Heart left ventricle (tissue), 16 donors: Measurements from ENCODE around the gene UST. TPM values are rescaled to one million over a fixed set of nuclear protein-coding genes. Genes with fewer than 3 reads are reported as not detected.

ENCODE experiments used
- ATAC-seq, 4 donors: fragments of 200-7000 bp; cut with Tn5 transposase; one replicate each; pipeline ENCODE4 v1.9.1; 2020 to 2022; ENCODE audit warnings: moderate library complexity in 4 of 4, mild to moderate bottlenecking in 3 of 4, moderate number of reproducible peaks in 1 of 4
- DNase-seq, 5 donors: peaks; one replicate each; pipeline ENCODE4 v3.0.0-alpha.2; 2020
- H3K27ac ChIP-seq, 12 donors: fragments of 200-600 bp; sonication (generic) in 4 of 12; one replicate each; pipeline versions ENCODE4 v1.5.0 to v1.8.0; 2016 to 2022; ENCODE audit warnings: mild to moderate bottlenecking in 2 of 12
- H3K27me3 ChIP-seq, 9 donors: fragments of 200-600 bp; sonication (generic) in 2 of 9; one replicate each; pipeline versions ENCODE4 v1.5.1 to v1.8.0; 2016 to 2022; ENCODE audit warnings: mild to moderate bottlenecking in 3 of 9
- H3K36me3 ChIP-seq, 9 donors: fragments of 200-600 bp; sonication (generic) in 2 of 9; one replicate each; pipeline versions ENCODE4 v1.5.0 to v1.8.0; 2018 to 2022; ENCODE audit warnings: mild to moderate bottlenecking in 2 of 9
- H3K4me1 ChIP-seq, 12 donors: fragments of 200-600 bp; sonication (generic) in 4 of 12; one replicate each; pipeline versions ENCODE4 v1.5.0 to v1.8.0; 2016 to 2022; ENCODE audit warnings: mild to moderate bottlenecking in 3 of 12
- H3K4me3 ChIP-seq, 12 donors: fragments of 200-600 bp; sonication (generic) in 4 of 12; one replicate each; pipeline versions ENCODE4 v1.5.0 to v1.8.0; 2017 to 2022; ENCODE audit warnings: mild to moderate bottlenecking in 9 of 12, moderate library complexity in 4 of 12
- H3K9me3 ChIP-seq, 12 donors: fragments of 200-600 bp; sonication (generic) in 4 of 12; one replicate each; pipeline versions ENCODE4 v1.5.0 to v1.8.0; 2016 to 2022; ENCODE audit warnings: mild to moderate bottlenecking in 1 of 12
- POLR2A ChIP-seq, 2 donors: fragments of 450-650 bp; IDR thresholded peaks; one replicate each; pipeline ENCODE4 v1.6.1; 2017; ENCODE audit warnings: antibody characterized with exemption in 2 of 2, mild to moderate bottlenecking in 2 of 2, moderate library complexity in 2 of 2
- WGBS, 4 donors: extraction: QIAGEN DNeasy Blood & Tissue Kit in 2 of 4; methylation state at CpG; one replicate each; pipeline versions ENCODE4 v1.1.5 to v1.1.7; 2013 to 2018; 5-methylcytosine and 5-hydroxymethylcytosine counted together
- intact Hi-C, 10 donors: fragments of 100-400 bp; cut with DNase I; formaldehyde crosslinking; loops; one replicate each; pipeline versions ENCODE4 v1.11.1 to v1.14.2; 2022
- polyA plus RNA-seq, 2 donors: library from polyadenylated mRNA; stranded (reverse); fragments of 200-250 nt; gene quantifications; one replicate each; pipeline ENCODE4 v1.2.3, GENCODE V29; 2013
- total RNA-seq, 9 donors: library from RNA; depleted of rRNA in 2 of 9; stranded (reverse); fragments of >200 nt in 2 of 9; fragmentation: NEBNext Ultra II Directional in 3 of 9; extraction: Animal tissue kit (Norgen Biotek cat#: 25700) in 3 of 9; gene quantifications; one replicate each; pipeline versions ENCODE4 v1.1.0 to v1.2.4, GENCODE V29; 2016 to 2023
- TF ChIP-seq, protein P1 (sequence below), 12 donors: fragments of 200-600 bp; sonication (generic) in 4 of 12; IDR thresholded peaks; one replicate each; pipeline versions ENCODE4 v1.5.0 to v1.8.0; 2018 to 2022; ENCODE audit warnings: antibody characterized with exemption in 12 of 12, mild to moderate bottlenecking in 5 of 12
- donor health status: ischemic (EF 13 %, LVEDD 7.1; RV severe dilation, severe dysfunction).
- donor health status: healthy with polysubstance abuse.
- donor health status: DM: no; HTN: yes; CAD: no.
- donor health status: DM: no; HTN: no; CAD: no.
- donor health status: ischemic (EF 25% LVEDD 6.9; RV normal size, moderate dysfunction).
- donor health status: ischemic (EF 25% LVEDD 5.7; RV mildly dilated, moderate dysfunction).
- donor health status: healthy.
- donor health status: DM: yes; HTN: yes; CAD: no.
- donor health status: ischemic (EF 35%, LVEDD 5.7; RV mildly dilated, moderate dysfunction).
- donor health status: nonischemic (EF 11% LVEDD 7.7; RV severe dilation, severe dysfunction).
- donor health status: DM: yes; HTN: yes; CAD: no.
- donor health status: PGD.
- donor health status: ischemic (EF 29% LVEDD 5.4; RV normal size, mild dysfunction).
- donor health status: nonischemic (EF 23%, LVEDD 6.1; RV moderate dilation, normal function).

UST gene
- total and polyA plus RNA-seq, 11 donors: 1.1 to 5.8 (median 2.7) TPM

GRCh38 chr6:148979014-148979901 lies 232.4 kb downstream of the UST start:
- no peak overlapping the region for H3K4me3 ChIP-seq
- WGBS, 4 donors: 67 to 74% (median 70%) methylated on average over 7 of the region's 7 CpGs
- H3K9me3 ChIP-seq: no peaks in the 10 kb centered on the region
- H3K27me3 ChIP-seq: no peaks in the 10 kb centered on the region
- TF ChIP-seq, protein P1, sequence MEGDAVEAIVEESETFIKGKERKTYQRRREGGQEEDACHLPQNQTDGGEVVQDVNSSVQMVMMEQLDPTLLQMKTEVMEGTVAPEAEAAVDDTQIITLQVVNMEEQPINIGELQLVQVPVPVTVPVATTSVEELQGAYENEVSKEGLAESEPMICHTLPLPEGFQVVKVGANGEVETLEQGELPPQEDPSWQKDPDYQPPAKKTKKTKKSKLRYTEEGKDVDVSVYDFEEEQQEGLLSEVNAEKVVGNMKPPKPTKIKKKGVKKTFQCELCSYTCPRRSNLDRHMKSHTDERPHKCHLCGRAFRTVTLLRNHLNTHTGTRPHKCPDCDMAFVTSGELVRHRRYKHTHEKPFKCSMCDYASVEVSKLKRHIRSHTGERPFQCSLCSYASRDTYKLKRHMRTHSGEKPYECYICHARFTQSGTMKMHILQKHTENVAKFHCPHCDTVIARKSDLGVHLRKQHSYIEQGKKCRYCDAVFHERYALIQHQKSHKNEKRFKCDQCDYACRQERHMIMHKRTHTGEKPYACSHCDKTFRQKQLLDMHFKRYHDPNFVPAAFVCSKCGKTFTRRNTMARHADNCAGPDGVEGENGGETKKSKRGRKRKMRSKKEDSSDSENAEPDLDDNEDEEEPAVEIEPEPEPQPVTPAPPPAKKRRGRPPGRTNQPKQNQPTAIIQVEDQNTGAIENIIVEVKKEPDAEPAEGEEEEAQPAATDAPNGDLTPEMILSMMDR (IDR thresholded peaks at IDR 0.05): no peak
- no peak for TF ChIP-seq POLR2A (IDR thresholded peaks at IDR 0.05)
- no peaks in the 10 kb centered on the region for H3K36me3 ChIP-seq
- ATAC-seq (no peak), DNase-seq (no peak)
- intact Hi-C loops: no loop called here
- H3K27ac ChIP-seq: no peak overlapping the region
- H3K4me1 ChIP-seq: peaks cover 0 to 3% (median 0%) of the 10 kb centered on the region in 12 donors

DNA sequence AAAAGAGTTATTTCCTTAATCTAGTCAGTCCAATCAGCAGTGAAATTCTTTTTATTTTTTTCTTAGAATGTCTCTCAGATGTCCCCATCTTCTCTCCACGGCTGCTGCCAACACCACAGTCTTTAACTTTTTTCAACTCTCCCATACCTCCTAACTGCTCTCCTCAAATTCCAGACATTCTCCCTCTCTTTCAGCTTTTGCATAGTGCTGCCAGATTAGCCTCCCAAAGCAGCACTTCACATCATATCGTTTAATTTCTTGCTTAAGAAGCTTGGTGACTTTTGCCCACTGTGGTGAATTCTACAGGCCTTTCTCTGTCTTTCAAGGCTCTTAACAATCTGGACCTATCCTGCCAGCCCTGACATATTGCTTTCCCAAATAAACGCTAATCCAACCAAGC lies 233.4 kb downstream of the UST start:
- Histone ChIP-seq H3K4me3 (no peak overlapping the region), H3K36me3 (no peaks in the 10 kb centered on the region), H3K4me1 (peaks cover 0 to 3% (median 0%) of the 10 kb centered on the region in 12 donors), H3K27ac (no peak overlapping the region), H3K9me3 (no peaks in the 10 kb centered on the region), H3K27me3 (no peaks in the 10 kb centered on the region)
- TF ChIP-seq POLR2A (IDR thresholded peaks at IDR 0.05): no peak
- TF ChIP-seq, protein P1 (IDR thresholded peaks at IDR 0.05): no peak
- DNase-seq (no peak), ATAC-seq (no peak)
- WGBS, 4 donors: 51 to 66% (median 57%) methylated on average over 3 of the region's 3 CpGs
- intact Hi-C loops: no loop called here

DNA sequence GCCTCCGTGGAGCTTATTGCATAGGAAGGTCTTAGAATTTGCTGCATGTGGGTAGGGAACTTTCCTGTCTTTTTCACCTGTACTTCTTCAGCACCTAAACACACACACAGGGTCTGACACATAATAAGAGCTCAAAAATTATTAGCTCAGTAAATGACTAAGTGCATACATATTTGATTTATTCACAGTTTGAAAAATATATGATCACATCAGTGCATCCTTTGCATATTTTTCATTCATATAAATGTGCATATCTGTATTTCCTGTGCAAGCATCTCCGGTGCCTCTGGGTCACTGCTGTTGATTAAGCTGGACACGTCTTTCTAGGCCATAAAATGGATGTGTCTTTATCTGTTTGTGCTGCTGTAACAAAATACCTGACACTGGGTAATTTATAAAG lies 234.7 kb downstream of the UST start:
- no peak for DNase-seq
- Histone ChIP-seq H3K9me3 (no peaks in the 10 kb centered on the region), H3K4me3 (no peak overlapping the region), H3K4me1 (peaks cover 0 to 3% (median 0%) of the 10 kb centered on the region in 12 donors), H3K27me3 (no peaks in the 10 kb centered on the region), H3K36me3 (no peaks in the 10 kb centered on the region), H3K27ac (no peak overlapping the region)
- 81 to 89% (median 85%) methylated on average over 3 of the region's 3 CpGs for WGBS, 4 donors
- no peak for ATAC-seq
- TF ChIP-seq, protein P1 (IDR thresholded peaks at IDR 0.05): no peak
- no peak for TF ChIP-seq POLR2A (IDR thresholded peaks at IDR 0.05)
- intact Hi-C loops: no loop called here

GRCh38 chr6:148983101-148983761 lies 236.4 kb downstream of the UST start:
- ATAC-seq (no peak), DNase-seq (no peak)
- TF ChIP-seq, protein P1 (IDR thresholded peaks at IDR 0.05): no peak
- no peak for TF ChIP-seq POLR2A (IDR thresholded peaks at IDR 0.05)
- no peak overlapping the region for H3K27ac ChIP-seq
- H3K4me1 ChIP-seq: peaks cover 0 to 3% (median 0%) of the 10 kb centered on the region in 12 donors
- no peaks in the 10 kb centered on the region for H3K9me3 ChIP-seq
- no peak overlapping the region for H3K4me3 ChIP-seq
- intact Hi-C loops: no loop called here
- WGBS, 4 donors: 89 to 91% (median 90%) methylated on average over 9 of the region's 9 CpGs
- H3K27me3 ChIP-seq: no peaks in the 10 kb centered on the region
- H3K36me3 ChIP-seq: no peaks in the 10 kb centered on the region
